ENCODE data around the gene FN3KRP.

The FN3KRP gene

GRCh38 chr17:82718986-82719685 lies 2.6 kb downstream of the FN3KRP start:
- no peak overlapping the region for H3K27ac ChIP-seq
- TF ChIP-seq ZFX (IDR thresholded peaks at IDR 0.05): no peak
- no peak for TF ChIP-seq CTCF (conservative IDR thresholded peaks at IDR 0.05)

GRCh38 chr17:82720204-82720603 lies 3.7 kb downstream of the FN3KRP start:
- no peak for TF ChIP-seq CTCF (conservative IDR thresholded peaks at IDR 0.05)
- TF ChIP-seq ZFX (IDR thresholded peaks at IDR 0.05): no peak
- no peak overlapping the region for H3K27ac ChIP-seq

- no peak for TF ChIP-seq ZFX (IDR thresholded peaks at IDR 0.05)
- TF ChIP-seq CTCF (conservative IDR thresholded peaks at IDR 0.05): no peak
- no peak overlapping the region for H3K27ac ChIP-seq
Observed at GRCh38 chr17:82722341-82723013, 6.0 kb downstream of the FN3KRP start.

GRCh38 chr17:82723169-82723807 lies 6.8 kb downstream of the FN3KRP start:
- no peak for TF ChIP-seq ZFX (IDR thresholded peaks at IDR 0.05)
- TF ChIP-seq CTCF (conservative IDR thresholded peaks at IDR 0.05): no peak
- no peak overlapping the region for H3K27ac ChIP-seq

- TF ChIP-seq ZFX (IDR thresholded peaks at IDR 0.05) (no peak), CTCF (conservative IDR thresholded peaks at IDR 0.05) (no peak)
Observed at GRCh38 chr17:82726427-82726826, 9.9 kb downstream of the FN3KRP start.

GRCh38 chr17:82729479-82730260 lies 13.2 kb downstream of the FN3KRP start:
- no peak overlapping the region for H3K27ac ChIP-seq
- TF ChIP-seq CTCF (conservative IDR thresholded peaks at IDR 0.05) (no peak), ZFX (IDR thresholded peaks at IDR 0.05) (no peak)

More at GRCh38 chr17:82726427-82726826, 9.9 kb downstream of the FN3KRP start:
- H3K27ac ChIP-seq: no peak overlapping the region

Data from C4-2B (cell line).